ENCODE data around the gene MYLK4. TPM values are rescaled to one million over a fixed set of nuclear protein-coding genes. Genes with fewer than 3 reads are reported as not detected.

The MYLK4 gene
- total and polyA plus RNA-seq, 2 of the 13 experiments (the other 11 are each of a cell fraction or from before 2014, with no cell fraction given): 0.26 to 0.29 TPM

DNA sequence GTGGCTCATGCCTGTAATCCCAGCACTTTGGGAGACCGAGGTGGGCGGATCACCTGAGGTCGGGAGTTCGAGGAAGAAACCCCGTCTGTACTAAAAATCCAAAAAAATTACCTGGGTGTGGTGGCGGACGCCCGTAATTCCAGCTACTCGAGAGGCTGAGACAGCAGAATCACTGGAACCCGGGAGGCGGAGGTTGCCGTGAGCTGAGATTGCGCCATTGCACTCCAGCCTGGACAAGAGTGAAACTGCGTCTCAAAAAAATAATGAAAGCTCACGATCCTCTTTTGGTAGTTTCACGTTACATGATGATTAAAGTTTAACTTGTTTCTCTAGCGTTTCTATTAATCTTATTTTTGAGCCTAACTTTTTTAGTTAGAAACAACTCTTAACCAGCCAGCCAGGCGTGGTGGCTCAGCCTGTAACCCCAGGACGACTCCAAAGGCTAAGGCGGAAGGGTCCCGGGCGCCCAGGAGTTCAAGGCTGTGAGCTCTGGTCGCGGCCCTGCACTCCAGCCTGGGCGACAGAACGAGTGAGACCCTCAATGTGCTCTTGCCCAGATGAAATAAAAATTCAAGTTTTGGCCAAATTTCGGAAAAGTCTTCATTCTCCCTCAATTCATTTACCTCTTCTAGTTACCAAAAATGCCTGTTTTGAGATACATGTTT is 13.3 kb upstream of the MYLK4 start (continued):
- TF ChIP-seq, protein P1, sequence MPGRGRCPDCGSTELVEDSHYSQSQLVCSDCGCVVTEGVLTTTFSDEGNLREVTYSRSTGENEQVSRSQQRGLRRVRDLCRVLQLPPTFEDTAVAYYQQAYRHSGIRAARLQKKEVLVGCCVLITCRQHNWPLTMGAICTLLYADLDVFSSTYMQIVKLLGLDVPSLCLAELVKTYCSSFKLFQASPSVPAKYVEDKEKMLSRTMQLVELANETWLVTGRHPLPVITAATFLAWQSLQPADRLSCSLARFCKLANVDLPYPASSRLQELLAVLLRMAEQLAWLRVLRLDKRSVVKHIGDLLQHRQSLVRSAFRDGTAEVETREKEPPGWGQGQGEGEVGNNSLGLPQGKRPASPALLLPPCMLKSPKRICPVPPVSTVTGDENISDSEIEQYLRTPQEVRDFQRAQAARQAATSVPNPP (CRISPR knock-in tag; IDR thresholded peaks at IDR 0.05): no peak
- TF ChIP-seq, protein P2, sequence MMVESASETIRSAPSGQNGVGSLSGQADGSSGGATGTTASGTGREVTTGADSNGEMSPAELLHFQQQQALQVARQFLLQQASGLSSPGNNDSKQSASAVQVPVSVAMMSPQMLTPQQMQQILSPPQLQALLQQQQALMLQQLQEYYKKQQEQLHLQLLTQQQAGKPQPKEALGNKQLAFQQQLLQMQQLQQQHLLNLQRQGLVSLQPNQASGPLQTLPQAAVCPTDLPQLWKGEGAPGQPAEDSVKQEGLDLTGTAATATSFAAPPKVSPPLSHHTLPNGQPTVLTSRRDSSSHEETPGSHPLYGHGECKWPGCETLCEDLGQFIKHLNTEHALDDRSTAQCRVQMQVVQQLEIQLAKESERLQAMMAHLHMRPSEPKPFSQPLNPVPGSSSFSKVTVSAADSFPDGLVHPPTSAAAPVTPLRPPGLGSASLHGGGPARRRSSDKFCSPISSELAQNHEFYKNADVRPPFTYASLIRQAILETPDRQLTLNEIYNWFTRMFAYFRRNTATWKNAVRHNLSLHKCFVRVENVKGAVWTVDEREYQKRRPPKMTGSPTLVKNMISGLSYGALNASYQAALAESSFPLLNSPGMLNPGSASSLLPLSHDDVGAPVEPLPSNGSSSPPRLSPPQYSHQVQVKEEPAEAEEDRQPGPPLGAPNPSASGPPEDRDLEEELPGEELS (CRISPR knock-in tag; IDR thresholded peaks at IDR 0.05): no peak
- TF ChIP-seq KDM5B (CRISPR knock-in tag; IDR thresholded peaks at IDR 0.05; ENCODE audit: borderline replicate concordance) (peak; percentile 11; the same call in 1 of the 2 replicates), U2AF2 (IDR thresholded peaks at IDR 0.05; ENCODE audit: low read depth, low read length) (no peak), PCBP2 (optimal IDR thresholded peaks at IDR 0.05; ENCODE audit: low read depth, low read length, poor library complexity, severe bottlenecking) (no peak), ZNF460 (CRISPR knock-in tag; IDR thresholded peaks at IDR 0.05; ENCODE audit: borderline replicate concordance) (peak; percentile 94), KLF13 (CRISPR knock-in tag; IDR thresholded peaks at IDR 0.05) (no peak), TCF12 (IDR thresholded peaks at IDR 0.05) (no peak), TCF12 (CRISPR knock-in tag; IDR thresholded peaks at IDR 0.05) (no peak), ATRX (CRISPR knock-in tag; IDR thresholded peaks at IDR 0.05; ENCODE audit: borderline replicate concordance) (no peak), CHD2 (IDR thresholded peaks at IDR 0.05; ENCODE audit: low read depth, low read length) (no peak), SNAPC2 (CRISPR knock-in tag; IDR thresholded peaks at IDR 0.05) (no peak), ZMYM4 (CRISPR knock-in tag; IDR thresholded peaks at IDR 0.05) (0 out of 2 replicates have a peak, but pooled peaks have one; percentile 11)
- TF ChIP-seq, protein P3, sequence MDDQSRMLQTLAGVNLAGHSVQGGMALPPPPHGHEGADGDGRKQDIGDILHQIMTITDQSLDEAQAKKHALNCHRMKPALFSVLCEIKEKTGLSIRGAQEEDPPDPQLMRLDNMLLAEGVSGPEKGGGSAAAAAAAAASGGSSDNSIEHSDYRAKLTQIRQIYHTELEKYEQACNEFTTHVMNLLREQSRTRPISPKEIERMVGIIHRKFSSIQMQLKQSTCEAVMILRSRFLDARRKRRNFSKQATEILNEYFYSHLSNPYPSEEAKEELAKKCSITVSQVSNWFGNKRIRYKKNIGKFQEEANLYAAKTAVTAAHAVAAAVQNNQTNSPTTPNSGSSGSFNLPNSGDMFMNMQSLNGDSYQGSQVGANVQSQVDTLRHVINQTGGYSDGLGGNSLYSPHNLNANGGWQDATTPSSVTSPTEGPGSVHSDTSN (CRISPR knock-in tag; IDR thresholded peaks at IDR 0.05; ENCODE audit: borderline replicate concordance): no peak
- TF ChIP-seq, protein P4, sequence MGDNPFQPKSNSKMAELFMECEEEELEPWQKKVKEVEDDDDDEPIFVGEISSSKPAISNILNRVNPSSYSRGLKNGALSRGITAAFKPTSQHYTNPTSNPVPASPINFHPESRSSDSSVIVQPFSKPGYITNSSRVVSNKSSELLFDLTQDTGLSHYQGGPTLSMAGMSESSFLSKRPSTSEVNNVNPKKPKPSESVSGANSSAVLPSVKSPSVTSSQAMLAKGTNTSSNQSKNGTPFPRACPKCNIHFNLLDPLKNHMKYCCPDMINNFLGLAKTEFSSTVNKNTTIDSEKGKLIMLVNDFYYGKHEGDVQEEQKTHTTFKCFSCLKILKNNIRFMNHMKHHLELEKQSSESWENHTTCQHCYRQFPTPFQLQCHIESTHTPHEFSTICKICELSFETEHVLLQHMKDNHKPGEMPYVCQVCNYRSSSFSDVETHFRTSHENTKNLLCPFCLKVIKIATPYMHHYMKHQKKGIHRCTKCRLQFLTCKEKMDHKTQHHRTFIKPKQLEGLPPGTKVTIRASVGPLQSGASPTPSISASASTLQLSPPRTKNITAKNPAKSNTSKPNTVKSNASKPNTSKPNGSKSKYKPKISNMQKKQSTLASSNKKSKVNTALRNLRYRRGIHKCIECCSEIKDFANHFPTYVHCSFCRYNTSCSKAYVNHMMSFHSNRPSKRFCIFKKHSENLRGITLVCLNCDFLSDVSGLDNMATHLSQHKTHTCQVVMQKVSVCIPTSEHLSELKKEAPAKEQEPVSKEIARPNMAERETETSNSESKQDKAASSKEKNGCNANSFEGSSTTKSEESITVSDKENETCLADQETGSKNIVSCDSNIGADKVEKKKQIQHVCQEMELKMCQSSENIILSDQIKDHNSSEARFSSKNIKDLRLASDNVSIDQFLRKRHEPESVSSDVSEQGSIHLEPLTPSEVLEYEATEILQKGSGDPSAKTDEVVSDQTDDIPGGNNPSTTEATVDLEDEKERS (CRISPR knock-in tag; IDR thresholded peaks at IDR 0.05): no peak
- TF ChIP-seq, protein P5, sequence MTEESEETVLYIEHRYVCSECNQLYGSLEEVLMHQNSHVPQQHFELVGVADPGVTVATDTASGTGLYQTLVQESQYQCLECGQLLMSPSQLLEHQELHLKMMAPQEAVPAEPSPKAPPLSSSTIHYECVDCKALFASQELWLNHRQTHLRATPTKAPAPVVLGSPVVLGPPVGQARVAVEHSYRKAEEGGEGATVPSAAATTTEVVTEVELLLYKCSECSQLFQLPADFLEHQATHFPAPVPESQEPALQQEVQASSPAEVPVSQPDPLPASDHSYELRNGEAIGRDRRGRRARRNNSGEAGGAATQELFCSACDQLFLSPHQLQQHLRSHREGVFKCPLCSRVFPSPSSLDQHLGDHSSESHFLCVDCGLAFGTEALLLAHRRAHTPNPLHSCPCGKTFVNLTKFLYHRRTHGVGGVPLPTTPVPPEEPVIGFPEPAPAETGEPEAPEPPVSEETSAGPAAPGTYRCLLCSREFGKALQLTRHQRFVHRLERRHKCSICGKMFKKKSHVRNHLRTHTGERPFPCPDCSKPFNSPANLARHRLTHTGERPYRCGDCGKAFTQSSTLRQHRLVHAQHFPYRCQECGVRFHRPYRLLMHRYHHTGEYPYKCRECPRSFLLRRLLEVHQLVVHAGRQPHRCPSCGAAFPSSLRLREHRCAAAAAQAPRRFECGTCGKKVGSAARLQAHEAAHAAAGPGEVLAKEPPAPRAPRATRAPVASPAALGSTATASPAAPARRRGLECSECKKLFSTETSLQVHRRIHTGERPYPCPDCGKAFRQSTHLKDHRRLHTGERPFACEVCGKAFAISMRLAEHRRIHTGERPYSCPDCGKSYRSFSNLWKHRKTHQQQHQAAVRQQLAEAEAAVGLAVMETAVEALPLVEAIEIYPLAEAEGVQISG (CRISPR knock-in tag; IDR thresholded peaks at IDR 0.05): no peak
- TF ChIP-seq, protein P6, sequence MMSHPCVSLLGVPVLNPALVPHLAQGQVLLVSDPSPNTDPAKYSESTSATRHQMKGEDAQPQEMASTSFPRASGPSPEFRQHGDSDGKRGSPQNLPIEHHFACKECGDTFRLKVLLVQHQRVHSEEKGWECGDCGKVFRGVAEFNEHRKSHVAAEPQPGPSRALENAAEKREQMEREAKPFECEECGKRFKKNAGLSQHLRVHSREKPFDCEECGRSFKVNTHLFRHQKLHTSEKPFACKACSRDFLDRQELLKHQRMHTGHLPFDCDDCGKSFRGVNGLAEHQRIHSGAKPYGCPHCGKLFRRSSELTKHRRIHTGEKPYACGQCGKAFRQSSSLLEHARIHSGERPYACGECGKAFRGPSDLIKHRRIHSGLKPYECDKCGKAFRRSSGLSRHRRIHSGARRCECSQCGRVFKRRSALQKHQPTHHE (CRISPR knock-in tag; IDR thresholded peaks at IDR 0.05; ENCODE audit: borderline replicate concordance): peak; percentile 9; the same call in 1 of the 2 replicates

All from HepG2 (cell line).